Superior temporal gyrus (tissue), 1 donor: ENCODE data around the gene RUNX1.

Experiments used
- DNase-seq: peaks from one replicate; pipeline ENCODE4 v3.0.0-alpha.2; 2016; ENCODE audit errors: extremely low spot score

The RUNX1 gene

DNA sequence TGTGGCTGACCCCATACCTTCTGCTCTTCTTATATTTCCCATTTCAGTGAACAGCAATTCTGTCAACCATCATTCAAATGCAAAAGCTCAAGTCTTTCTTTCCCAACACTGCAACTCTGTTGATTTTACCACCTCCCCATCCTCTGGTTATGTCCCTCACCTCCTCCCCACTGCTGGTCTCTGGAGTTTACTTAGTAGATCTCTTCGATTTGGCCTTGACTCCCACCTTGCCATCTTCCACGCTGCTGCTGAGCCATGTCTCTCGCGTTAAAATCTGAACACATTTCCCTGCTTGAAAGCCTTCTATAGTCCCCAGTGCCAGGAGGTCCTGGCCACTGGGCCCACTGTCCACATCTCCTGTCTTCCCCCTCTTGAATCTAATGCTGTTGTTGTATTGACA lies 125.5 kb downstream of the RUNX1 start:
- no peak for DNase-seq

DNA sequence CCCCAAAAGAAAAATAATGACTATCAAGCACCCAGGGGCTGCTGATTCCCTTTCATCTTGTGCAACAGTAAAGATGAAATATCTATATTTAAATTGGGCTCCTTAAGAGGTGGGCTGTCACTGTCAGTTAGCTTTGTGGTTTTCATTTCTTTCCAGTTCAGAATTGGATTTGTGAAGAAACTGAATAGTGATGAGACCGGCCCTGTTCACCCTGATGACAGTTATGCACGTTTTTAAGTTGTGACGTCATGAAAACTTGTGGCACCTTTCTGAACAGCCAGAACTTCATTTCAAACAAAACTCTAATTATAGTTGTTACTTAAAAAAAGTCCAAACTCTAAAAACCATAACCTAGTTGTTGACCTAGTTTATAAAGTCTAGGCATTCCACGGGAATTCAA lies 125.9 kb downstream of the RUNX1 start:
- DNase-seq: no peak

DNA sequence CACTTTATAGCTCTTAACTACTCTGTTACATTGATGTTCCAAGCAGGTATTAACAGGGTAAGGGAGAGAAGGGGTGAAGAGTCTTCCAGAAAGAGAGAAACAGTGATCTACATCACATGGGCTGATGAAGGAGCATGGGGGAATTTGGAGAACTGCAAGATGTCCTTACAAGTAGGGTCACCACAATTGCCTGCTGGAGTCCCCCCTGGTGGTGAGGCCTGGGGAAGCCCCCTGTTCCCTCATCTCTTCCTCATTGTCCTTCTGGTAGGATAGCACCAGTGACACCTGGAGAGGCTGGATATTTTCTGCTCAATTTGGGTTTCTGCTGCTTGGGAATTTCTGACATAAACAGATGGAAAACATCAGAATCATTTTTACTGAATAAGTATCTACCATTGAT lies 126.6 kb downstream of the RUNX1 start:
- DNase-seq: no peak

DNA sequence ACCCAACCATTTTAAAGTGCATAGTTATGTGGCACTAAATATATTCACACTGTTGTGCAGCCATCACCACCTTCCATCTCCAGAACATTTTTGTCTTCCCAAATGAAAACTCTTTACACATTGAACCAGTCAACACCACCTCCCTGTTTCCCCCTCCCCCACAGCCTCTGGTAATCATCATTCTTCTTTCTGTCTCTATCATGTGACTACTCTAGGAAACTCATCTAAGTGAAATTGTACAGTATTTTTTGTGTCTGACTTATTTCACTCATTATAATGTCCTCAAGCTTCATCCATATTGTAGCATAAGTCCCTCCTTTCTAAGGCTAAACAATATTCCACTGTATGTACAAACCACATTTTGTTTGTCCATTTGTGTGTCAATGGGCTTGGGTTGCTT lies 128.0 kb downstream of the RUNX1 start:
- no peak for DNase-seq

DNA sequence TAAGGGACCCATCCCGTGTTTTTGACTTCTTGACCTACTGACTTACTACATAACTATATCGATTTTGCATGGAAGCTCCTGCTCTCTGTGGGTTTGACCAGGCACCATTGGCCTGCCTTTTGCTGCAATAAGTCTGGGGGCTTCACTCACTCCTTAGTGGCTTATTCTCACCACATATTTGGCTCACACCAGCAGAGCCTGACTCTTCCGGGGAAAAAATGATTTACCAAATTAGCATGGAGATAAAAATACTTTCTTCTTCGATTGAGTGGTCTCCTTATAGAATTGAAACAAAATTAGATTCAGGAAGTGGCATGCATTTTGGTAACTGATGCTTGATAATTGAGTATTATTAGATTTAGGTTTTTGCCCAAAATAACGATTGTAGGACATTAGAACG lies 129.7 kb downstream of the RUNX1 start:
- DNase-seq: no peak

DNA sequence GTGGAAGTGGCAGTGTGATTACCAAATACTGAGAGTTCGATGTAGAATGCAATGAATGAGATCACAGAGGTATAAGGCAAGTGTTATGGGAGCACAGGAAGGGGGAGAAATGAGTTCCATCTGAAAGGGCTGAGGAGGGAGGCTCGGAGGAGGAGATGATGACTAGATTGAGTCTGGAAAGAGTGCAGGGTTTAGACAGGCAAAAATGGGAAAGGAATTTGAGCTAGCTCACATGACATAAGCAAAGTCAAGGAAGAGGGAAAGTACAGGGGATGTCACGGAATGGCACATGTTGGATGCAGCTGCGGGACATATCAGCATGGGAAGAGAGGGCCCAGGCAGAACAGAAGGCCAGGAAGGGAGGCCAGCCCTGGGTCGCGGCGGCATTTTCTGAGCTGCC lies 132.7 kb downstream of the RUNX1 start:
- DNase-seq: no peak

DNA sequence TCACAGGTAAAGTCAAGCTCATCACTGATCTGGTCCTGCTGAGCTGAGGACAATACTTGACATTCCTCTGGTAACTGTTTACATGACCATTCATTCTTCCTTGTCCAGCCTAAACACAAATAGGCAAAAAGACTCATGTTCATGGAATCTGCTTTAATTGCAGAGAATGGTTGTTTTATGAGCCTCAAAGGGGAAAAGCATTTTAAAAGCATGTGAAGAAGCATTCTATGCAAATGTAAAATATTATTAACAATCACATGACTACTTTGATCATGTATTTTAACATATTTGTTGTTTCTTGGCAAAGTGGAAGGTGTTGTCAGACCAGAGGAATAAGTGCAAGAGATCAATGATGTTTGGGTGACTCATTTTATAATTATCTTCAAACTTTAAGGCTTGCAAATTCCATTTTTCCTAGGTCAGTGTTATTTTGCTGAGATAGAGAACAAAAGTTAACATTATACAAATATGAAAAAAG lies 133.7 kb downstream of the RUNX1 start:
- DNase-seq: no peak

DNA sequence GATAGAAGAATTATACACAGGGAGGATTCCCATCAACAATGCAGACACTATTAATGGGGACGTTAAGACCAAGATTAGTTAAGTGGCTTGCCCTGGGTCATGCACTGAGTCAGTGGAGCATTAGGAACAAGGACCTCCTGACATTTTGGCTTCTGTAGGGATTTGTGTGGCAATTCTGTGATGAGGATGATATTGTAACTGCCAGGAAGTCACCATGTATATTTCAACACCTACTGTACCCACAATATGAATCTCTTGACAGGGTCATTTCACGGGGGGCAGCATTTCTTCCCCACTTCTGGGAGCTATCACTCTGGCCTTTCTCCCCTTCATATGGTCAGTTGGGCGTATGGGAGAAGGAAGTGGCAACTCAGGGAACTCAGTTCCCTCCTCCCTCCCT lies 134.9 kb downstream of the RUNX1 start:
- no peak for DNase-seq

DNA sequence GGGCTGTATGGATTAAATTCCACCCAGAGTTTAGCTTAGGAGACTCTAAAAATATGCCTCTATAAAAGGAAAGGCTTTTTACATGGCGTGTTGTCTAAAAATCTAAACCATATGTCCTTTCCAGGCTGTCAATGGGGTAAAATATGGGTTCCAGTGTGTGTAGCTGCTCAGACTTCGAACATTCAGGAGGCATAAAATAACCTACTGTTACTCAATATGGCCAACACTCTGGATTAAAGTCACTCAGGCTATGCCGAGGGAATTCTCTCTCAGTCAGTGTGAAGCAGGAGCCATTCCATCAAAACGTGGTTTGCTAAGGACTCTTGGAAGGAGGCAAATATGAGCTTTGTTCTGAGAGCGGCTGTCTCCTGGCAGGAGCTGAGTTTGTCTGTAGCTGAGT lies 135.3 kb downstream of the RUNX1 start:
- no peak for DNase-seq

DNA sequence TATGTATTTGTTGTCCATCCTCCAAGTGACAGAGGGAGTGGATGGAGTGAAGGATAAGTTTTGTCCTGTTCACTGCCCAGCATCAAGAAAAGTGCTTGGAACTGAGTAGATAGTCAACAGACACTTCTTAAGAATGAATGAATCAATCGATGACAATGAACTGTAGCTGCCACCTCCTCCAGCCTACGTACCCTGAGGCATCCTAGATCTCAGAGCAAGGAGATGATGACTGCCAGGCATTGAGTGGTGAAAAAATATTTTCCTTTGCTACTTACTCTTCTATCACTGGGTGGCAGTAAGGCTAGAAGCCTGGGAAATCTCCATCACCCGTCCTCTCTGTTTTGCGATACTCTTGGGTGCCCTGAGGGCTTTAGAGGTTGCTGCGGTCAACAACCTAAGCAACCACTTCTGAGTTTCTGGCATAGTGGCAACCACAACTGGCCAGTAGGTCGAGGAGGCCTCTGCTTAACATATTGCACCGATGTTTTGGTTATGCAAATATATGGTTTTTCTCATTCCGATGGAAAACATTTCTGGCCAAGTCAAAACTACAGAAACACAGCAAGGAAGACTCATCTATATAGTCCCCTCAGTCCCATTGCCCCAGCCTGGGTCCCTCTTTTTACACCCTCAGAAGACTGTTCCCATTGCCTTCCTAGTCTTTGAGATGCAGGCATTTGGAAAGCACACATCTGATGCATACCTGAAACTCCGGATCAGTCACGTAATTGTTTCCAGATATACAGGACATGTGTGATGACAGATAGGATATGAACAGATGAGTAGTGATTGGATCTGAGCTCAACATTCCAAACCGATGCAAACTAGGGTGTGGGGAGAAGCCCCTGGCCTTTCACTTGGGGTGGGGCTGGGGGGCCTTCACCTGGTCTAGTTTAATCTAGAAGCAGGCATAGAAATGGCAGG lies 136.8 kb downstream of the RUNX1 start:
- no peak for DNase-seq

DNA sequence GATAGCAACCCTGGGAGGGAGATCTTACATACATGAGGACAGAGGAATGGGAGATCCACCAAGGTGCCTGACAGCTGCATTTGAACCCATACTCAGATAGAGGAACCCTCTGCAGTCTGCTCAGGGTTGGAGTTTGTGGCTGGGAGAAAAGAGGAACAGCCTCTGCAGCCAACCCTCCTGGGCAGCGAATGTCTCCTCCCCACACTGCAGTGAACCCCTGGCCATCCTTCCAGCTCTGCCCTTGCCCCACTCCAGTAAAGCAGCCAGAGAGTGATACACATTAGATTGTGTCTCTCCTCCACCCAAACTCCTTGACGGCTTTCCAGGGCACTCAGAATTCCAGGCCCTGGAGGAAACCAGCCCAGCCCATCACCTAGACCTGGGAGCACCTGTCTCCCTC lies 137.7 kb downstream of the RUNX1 start:
- DNase-seq: no peak

DNA sequence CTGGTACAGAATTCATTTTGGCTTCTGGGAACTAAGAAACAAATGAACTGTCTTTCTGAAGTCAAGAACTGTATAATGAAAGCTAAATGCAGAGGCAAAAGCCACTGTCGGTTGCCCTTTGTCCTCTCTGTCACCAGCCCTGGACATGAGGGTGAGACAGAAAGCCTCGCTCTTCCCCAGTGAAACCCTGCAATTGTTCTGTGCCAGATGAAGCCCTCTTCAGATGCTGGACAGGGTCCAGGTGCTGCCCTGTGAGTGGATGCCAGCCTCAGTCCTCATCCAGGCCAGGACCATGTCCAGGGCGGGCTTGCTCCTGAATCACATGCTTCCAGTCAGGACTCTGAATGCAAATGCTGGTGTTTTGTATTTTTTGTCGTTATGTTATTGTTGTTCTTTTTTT lies 138.7 kb downstream of the RUNX1 start:
- peak; percentile 65 for DNase-seq

DNA sequence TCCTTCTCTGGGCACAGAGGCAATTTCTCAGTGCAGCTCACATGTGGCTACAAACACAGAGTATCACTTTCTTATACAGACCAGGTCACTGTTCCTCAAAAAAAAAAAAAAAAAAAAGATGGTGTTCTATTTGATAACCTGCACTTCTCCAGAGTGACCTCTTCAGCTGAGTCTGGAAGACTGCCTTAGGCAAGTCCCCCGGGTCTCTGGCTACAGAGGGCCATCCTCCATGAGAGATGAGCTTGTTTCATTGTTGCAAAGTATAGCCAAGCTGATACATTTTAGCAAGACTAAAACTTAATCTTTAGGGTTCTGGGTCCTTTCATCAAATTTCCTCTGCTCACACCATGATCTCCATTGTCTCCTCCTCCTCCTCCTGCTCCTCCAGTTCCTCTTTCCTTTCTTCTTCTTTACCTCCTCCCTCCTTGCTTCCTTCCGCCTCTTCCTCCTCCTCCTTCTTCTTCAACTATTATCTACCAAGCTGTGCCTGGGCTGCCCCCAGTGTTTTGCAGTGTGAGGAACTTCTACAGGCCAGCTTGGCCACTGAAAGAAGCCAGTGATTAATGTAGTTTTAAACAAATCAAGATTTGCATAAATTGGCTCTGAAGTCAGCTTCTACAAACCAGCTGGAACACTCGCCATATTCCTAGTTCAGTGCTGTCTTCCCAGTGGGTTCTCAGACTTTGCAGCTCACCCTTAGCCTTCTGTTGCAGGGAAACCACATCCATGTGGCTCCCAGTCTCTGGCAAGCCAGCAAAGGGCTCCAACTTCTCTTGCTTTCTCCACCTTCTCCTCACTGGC lies 139.4 kb downstream of the RUNX1 start:
- no peak for DNase-seq

DNA sequence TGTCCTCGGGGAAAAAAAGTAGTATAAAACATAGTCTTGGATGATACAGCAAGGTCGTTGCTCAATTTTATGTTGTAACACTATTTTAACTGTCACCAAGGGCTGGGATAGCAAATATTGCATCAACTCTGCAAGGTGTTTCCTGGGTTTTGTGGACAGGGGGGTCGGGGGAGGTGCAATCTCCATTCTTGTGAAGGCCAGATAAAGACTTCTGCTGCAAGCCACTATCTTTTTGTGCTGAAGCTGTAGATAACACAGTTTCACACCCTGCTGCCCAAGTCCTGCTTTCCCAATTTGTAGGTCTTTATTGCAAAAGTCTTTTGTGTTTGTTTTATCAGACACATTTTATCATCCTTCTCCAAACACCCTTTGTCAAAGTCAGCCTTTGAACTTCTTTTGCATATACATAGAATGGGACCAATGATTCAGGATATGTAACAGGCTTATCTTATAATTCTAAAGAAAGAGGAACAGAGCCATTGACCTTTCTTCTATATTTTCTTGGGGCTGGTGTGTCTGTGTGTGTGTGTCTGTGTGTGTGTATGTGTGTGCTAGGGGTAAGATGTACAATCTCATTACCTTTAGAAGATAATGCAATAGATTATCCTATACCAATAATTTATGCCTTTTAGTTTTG lies 140.6 kb downstream of the RUNX1 start:
- no peak for DNase-seq

DNA sequence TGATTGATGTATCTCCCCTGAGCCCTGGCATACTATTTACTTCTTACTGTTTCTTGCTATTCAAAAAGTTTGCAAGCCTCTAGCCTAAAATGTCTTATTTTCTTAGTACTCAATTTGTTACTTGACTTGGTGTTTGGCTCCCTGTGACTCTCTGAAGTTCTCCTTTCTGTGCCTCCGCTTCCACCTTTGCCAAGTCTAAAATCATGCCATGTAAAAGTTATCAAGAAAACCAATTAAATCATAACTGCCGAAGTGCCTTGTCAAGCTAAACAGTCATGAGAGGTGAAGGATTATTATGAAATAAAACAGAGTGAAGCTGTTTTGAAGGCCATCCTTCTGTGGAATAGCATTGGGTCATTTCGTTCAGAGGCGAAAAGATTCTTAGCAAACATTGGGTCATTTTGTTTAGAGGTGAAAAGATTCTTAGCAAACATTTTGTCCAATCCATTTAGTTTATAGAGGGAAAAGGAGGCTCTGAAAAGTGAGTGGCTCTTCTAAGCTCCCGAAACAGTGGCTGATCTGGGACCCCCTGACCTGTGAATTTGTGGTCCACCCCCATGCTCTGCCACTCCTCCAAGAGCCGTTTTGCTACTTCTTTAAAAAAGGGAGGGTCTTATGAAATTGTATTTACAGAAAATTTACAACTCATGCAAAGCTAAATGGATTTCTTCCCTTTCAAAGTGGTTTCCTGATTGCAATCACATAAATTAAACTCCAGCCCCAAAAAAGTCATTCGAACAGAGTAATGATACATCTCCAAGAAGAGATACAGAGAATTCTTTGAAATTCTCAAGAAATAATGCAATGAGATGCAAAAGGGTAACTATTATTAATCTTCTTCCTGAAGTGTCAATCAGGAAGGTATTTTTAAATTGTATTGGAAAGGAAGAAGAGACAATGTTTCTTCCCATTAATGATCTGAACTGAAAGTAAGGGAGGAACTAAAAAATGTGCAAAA lies 141.4 kb downstream of the RUNX1 start:
- no peak for DNase-seq

DNA sequence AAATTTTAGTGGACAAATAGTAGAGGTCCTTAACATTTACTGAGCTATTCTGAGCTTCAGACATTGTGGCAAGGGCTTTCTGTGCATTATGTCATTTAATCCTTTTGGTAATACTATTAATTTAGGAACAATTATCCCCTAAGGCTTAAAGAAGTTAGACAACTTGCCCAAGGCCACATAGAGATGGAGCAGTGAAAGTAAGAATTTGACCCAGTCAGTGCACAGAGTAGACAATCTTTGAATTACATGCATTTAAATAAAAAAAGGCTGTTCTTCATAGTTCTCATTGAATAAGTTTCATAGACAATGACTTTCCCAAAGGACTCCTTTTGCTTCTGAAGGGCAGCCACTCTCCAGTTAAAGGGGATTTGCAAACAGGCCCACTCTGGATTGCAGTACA lies 142.7 kb downstream of the RUNX1 start:
- DNase-seq: no peak

DNA sequence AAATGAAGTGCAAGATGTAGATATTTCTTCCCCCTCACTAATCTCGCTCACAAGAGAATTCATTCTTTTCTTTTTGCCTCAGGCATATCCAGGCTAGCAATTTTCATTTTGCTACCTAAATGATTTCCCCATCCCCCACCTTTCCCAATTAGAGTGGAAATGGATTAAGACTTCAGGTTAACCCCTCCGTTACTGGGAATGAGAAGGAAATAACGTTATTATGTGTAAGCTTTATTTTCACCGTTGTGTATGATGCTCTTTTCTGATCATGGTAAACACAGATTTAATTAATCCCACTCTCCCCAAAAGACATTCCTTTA lies 143.9 kb downstream of the RUNX1 start:
- no peak for DNase-seq

DNA sequence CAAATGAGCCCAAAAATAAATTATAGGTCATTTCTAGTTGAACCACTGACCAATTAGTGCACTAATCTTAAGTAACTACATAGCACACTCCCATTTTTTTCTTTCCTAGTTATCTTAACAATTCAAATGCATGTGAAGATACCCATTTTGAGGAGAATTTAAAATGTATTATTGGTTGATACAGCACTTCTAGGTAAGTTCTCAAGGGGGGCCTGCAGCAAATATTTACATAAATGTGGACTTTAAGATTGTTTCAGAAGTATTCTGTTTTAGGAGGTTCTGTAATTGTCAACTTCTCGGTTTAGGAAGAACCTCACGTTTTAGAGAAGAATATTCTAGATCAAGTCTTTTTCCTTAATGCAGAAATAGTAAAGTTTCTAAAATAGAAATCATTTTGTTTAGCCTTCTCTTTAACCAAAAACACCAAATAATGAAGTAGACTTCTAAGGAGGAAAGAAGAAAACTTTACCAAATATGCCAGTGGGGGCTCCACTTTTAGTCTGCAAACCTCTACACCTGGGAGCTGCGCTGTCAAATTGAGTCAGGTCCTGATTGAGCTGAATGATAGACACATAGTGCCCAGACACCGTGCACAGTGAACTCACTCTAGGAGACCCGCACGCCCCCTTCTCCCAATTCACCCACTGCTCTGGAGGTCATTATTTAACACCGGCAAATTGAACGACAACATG lies 144.4 kb downstream of the RUNX1 start:
- no peak for DNase-seq

DNA sequence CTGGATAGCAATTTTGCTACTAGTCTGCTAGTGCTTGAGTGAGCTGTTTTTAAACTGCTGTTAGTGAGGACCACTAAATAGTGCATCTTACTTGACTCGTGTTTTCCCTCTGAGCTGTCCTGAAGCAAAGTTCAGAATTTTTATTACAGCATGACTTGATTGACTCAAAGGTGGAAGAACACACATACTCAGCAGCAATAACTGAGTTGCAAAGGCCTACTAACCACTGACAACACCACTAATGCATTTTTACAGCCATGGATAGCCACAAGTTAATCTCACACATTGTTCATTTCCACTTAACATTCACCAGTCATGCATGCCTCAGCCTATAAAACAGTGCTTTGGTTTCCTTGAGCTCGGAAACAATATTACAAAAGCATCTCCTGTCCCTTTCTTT lies 148.7 kb downstream of the RUNX1 start:
- DNase-seq: no peak

DNA sequence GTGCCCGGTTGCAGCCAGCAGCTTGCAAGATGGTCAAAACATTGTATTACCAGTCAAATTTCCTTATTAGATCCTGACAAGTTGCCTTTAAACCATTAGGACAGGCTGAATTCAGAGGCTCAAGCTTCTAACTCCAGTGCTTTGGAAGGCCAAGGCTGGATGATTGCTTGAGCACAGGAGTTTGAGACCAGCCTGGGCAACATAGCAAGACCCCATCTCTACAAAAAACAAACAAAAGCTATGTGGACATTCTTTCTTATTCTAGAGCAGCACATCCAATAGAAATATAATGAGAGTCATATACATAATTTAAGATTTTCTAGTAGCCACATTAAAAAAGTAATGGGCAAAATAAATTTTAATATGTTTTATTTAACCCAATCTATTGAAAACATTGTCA lies 149.3 kb downstream of the RUNX1 start:
- no peak for DNase-seq

DNA sequence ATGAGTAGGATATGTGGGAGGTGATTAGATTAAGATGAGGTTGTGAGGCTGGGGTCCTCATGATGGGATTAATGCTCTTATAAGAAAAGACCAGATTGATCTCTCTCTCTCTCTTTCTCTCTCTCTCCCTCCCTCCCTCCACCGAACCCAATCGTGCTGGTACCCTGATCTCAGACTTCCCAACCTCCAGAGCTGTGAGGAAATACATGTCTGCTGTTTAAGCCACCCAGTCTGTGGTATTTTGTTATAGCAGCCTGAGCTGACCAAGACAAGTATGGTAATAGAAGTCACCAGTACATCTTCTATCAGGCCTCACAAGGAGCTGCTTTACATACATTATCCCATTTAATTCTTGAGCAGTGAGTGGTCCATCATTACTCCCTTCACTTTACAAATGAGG lies 149.8 kb downstream of the RUNX1 start:
- no peak for DNase-seq
